ENCODE data around the gene SOX13. TPM values are rescaled to one million over a fixed set of nuclear protein-coding genes. Genes with fewer than 3 reads are reported as not detected.
A peak's percentile ranks its signal among the peaks of the same experiment; 100 is the strongest.

Gene SOX13
- total RNA-seq, 1 donor from 2014 or later = 64.4 TPM

DNA sequence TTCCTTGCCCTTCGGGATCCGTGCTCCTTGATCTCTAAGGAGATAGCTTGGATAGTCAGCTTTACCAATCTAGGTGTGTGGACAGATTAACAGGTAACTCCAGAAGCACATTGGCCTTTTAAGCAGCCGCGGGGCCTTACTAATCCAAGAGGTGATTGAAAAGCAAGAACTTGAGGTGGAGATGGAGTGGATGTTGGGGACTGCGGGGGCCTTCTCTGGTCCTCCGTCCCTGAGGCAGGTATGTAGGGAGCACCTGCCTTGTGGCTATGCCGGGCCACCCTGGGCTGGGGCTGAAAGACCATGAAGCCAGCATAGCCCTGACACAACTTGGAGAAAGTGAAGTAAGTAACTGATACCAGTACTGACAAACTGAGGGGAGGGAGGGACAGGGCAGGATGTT lies 10.6 kb downstream of the SOX13 start:
- H3K36me3 Mint-ChIP-seq (ENCODE audit: low read depth) = no peaks in the 10 kb centered on the region
- H3K27ac Mint-ChIP-seq (ENCODE audit: unreplicated experiment) = peak overlapping the region; percentile 67
- no peak overlapping the region for H3K4me3 Mint-ChIP-seq
- TF ChIP-seq, protein P1, sequence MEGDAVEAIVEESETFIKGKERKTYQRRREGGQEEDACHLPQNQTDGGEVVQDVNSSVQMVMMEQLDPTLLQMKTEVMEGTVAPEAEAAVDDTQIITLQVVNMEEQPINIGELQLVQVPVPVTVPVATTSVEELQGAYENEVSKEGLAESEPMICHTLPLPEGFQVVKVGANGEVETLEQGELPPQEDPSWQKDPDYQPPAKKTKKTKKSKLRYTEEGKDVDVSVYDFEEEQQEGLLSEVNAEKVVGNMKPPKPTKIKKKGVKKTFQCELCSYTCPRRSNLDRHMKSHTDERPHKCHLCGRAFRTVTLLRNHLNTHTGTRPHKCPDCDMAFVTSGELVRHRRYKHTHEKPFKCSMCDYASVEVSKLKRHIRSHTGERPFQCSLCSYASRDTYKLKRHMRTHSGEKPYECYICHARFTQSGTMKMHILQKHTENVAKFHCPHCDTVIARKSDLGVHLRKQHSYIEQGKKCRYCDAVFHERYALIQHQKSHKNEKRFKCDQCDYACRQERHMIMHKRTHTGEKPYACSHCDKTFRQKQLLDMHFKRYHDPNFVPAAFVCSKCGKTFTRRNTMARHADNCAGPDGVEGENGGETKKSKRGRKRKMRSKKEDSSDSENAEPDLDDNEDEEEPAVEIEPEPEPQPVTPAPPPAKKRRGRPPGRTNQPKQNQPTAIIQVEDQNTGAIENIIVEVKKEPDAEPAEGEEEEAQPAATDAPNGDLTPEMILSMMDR (conservative IDR thresholded peaks at IDR 0.05) = no peak
- DNase-seq (ENCODE audit: low read depth, low spot score) = no peak
- H3K9me3 Mint-ChIP-seq = no peaks in the 10 kb centered on the region
- H3K27me3 Mint-ChIP-seq (ENCODE audit: low read depth) = no peaks in the 10 kb centered on the region
- peaks cover 67% of the 10 kb centered on the region for H3K4me1 Mint-ChIP-seq

DNA sequence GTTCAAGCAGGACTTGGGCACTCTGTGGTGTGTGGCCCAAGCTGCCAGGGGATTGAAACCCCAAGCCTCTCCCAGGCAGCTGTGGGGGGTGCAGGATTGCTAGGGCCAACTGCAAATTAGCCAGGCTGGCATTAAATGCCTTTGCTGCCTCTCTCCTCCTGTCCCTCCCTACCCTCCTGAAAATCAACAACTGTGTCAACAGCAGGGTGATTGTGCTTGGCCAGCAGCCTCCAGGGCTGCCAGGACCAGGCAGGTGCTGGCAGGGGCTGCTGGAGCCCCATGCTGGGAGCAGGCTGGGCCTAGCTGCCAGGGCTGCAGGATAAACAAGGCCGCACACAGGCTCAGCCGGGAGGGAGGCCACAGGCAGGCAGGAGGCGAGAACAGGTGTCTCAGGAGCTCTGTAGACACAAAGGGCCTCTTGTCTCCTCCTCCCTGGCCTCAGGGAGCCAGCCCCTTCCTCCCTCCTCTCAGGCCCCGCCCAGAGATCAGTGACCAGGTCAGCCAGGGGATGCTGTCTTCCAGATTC lies 11.4 kb downstream of the SOX13 start:
- DNase-seq (ENCODE audit: low read depth, low spot score) = no peak
- no peak overlapping the region for H3K4me3 Mint-ChIP-seq
- no peaks in the 10 kb centered on the region for H3K36me3 Mint-ChIP-seq (ENCODE audit: low read depth)
- H3K27me3 Mint-ChIP-seq (ENCODE audit: low read depth) = no peaks in the 10 kb centered on the region
- H3K4me1 Mint-ChIP-seq = peaks cover 70% of the 10 kb centered on the region
- TF ChIP-seq, protein P1 (conservative IDR thresholded peaks at IDR 0.05) = no peak
- H3K9me3 Mint-ChIP-seq = no peaks in the 10 kb centered on the region
- H3K27ac Mint-ChIP-seq (ENCODE audit: unreplicated experiment) = peak overlapping the region; percentile 67

DNA sequence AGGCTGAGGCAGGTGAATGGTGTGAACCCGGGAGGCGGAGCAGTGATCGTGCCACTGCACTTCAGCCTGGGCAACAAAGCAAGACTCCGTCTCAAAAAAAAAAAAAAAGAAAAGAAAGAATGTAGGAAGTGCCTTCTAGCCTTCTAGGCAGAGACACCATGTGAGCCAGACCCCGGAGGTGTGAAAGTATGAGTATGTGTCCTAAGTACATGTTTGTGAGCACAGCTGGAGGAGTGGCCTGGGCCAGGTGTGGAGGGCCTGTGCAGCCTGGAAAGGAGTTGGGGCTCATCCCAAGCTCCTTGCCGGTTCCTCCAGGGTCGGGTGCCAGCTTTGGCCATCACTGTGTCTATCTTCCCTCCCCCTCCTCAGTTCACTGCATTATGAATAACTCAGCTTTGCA lies 13.0 kb downstream of the SOX13 start:
- no peak overlapping the region for H3K4me3 Mint-ChIP-seq
- no peaks in the 10 kb centered on the region for H3K27me3 Mint-ChIP-seq (ENCODE audit: low read depth)
- no peaks in the 10 kb centered on the region for H3K36me3 Mint-ChIP-seq (ENCODE audit: low read depth)
- TF ChIP-seq, protein P1 (conservative IDR thresholded peaks at IDR 0.05) = no peak
- DNase-seq (ENCODE audit: low read depth, low spot score) = no peak
- H3K27ac Mint-ChIP-seq (ENCODE audit: unreplicated experiment) = no peak overlapping the region
- no peaks in the 10 kb centered on the region for H3K9me3 Mint-ChIP-seq
- H3K4me1 Mint-ChIP-seq = peaks cover 76% of the 10 kb centered on the region

DNA sequence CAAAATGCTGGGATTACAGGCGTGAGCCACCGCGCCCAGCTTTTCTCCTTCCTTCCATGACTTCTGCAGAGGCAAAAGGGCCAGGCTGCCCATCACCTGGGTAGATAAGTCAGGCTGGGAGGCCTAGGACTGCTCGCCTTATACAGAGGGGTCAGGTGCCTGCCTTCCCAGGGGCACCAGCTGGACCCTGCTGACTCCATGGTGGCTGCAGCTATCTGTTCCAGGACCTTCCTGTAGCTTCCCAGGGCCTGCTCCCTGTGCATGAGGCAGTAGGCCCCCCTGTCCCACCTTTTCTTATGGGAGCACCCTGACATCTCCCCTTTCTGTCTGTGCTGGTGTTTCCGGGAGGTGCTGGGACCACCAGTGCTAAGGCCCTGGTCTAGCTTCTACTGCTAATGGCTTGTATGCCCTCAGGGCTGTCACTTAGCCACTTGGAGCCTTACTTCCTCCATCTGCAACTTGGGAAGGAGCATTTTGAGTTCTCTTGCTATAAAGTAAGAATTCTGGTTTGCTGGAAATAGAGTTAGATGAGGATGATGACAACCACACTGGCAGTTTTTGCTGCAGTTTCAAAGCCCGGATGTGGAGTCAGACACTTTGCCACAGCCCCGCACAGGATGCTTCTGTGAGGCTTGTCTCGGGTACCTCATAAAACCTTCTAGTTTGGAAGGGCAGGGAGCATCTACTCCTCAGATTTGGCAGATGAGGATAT lies 14.4 kb downstream of the SOX13 start:
- DNase-seq (ENCODE audit: low read depth, low spot score) = no peak
- H3K9me3 Mint-ChIP-seq = no peaks in the 10 kb centered on the region
- H3K27ac Mint-ChIP-seq (ENCODE audit: unreplicated experiment) = no peak overlapping the region
- H3K4me1 Mint-ChIP-seq = peaks cover 76% of the 10 kb centered on the region
- H3K27me3 Mint-ChIP-seq (ENCODE audit: low read depth) = no peaks in the 10 kb centered on the region
- H3K4me3 Mint-ChIP-seq = no peak overlapping the region
- TF ChIP-seq, protein P1 (conservative IDR thresholded peaks at IDR 0.05) = no peak
- H3K36me3 Mint-ChIP-seq (ENCODE audit: low read depth) = no peaks in the 10 kb centered on the region

DNA sequence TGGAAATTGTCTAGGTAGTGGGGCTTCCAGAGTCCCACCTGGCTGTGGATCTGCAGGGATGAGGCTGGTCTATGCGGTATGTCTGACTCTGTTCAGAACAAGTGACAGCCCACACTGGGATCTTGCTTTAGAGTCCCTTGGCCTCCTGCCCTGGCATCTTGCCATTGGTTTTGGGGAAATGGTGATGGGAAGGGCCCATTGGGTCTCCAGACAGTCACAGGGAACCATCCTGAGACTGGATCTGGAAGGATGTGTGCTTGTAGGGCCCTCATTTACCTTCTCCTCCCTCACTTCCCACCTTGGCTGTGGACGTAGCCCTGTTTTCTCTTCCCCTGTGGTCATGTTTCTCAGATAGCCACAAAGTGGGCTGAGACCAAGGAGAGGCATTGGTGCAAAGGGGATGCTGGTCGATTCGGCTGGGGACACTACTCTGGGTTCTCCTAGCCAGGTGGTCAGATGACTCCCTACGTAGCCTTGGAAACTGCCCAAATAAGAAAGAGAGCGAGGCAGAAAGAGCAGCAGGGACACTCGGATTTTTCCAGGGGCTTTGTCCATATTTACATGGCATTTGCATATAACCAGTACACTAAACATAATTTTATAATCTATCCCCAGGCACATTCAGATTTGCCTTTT lies 15.1 kb downstream of the SOX13 start:
- H3K9me3 Mint-ChIP-seq = no peaks in the 10 kb centered on the region
- peaks cover 76% of the 10 kb centered on the region for H3K4me1 Mint-ChIP-seq
- H3K27me3 Mint-ChIP-seq (ENCODE audit: low read depth) = no peaks in the 10 kb centered on the region
- H3K4me3 Mint-ChIP-seq = no peak overlapping the region
- no peak overlapping the region for H3K27ac Mint-ChIP-seq (ENCODE audit: unreplicated experiment)
- TF ChIP-seq, protein P1 (conservative IDR thresholded peaks at IDR 0.05) = no peak
- DNase-seq (ENCODE audit: low read depth, low spot score) = no peak
- no peaks in the 10 kb centered on the region for H3K36me3 Mint-ChIP-seq (ENCODE audit: low read depth)

Data from neural crest cell (in vitro differentiated cells).